ENCODE measurements around the gene GALNT7. TPM values are rescaled to one million over a fixed set of nuclear protein-coding genes. Genes with fewer than 3 reads are reported as not detected.

The GALNT7 gene
- total RNA-seq, 1 donor from 2014 or later = 26.0 TPM

- Mint-ChIP-seq H3K27ac (ENCODE audit: unreplicated experiment) (peak overlapping the region; percentile 43), H3K9me3 (ENCODE audit: low read depth) (no peaks in the 10 kb centered on the region), H3K4me1 (ENCODE audit: low read depth) (peaks cover 65% of the 10 kb centered on the region), H3K36me3 (ENCODE audit: low read depth) (no peaks in the 10 kb centered on the region), H3K4me3 (ENCODE audit: unreplicated experiment) (no peak overlapping the region), H3K27me3 (ENCODE audit: low read depth) (no peaks in the 10 kb centered on the region)
- TF ChIP-seq CTCF (IDR thresholded peaks at IDR 0.05) = no peak
- no peak for DNase-seq (ENCODE audit: low spot score)
Measured at GRCh38 chr4:173185847-173186510, 17.4 kb downstream of the GALNT7 start.

- no peaks in the 10 kb centered on the region for H3K9me3 Mint-ChIP-seq (ENCODE audit: low read depth)
- no peak for TF ChIP-seq CTCF (IDR thresholded peaks at IDR 0.05)
- H3K4me3 Mint-ChIP-seq (ENCODE audit: unreplicated experiment) = no peak overlapping the region
- H3K27me3 Mint-ChIP-seq (ENCODE audit: low read depth) = no peaks in the 10 kb centered on the region
- H3K36me3 Mint-ChIP-seq (ENCODE audit: low read depth) = no peaks in the 10 kb centered on the region
- peaks cover 57% of the 10 kb centered on the region for H3K4me1 Mint-ChIP-seq (ENCODE audit: low read depth)
- no peak overlapping the region for H3K27ac Mint-ChIP-seq (ENCODE audit: unreplicated experiment)
- DNase-seq (ENCODE audit: low spot score) = no peak
Measured at GRCh38 chr4:173187732-173188131, 19.1 kb downstream of the GALNT7 start.

GRCh38 chr4:173188648-173189047 is 20.0 kb downstream of the GALNT7 start:
- no peak overlapping the region for H3K27ac Mint-ChIP-seq (ENCODE audit: unreplicated experiment)
- H3K36me3 Mint-ChIP-seq (ENCODE audit: low read depth) = no peaks in the 10 kb centered on the region
- no peak overlapping the region for H3K4me3 Mint-ChIP-seq (ENCODE audit: unreplicated experiment)
- H3K9me3 Mint-ChIP-seq (ENCODE audit: low read depth) = no peaks in the 10 kb centered on the region
- H3K27me3 Mint-ChIP-seq (ENCODE audit: low read depth) = no peaks in the 10 kb centered on the region
- no peak for TF ChIP-seq CTCF (IDR thresholded peaks at IDR 0.05)
- DNase-seq (ENCODE audit: low spot score) = no peak
- peaks cover 51% of the 10 kb centered on the region for H3K4me1 Mint-ChIP-seq (ENCODE audit: low read depth)

- Mint-ChIP-seq H3K9me3 (ENCODE audit: low read depth) (no peaks in the 10 kb centered on the region), H3K36me3 (ENCODE audit: low read depth) (no peaks in the 10 kb centered on the region), H3K27ac (ENCODE audit: unreplicated experiment) (no peak overlapping the region), H3K27me3 (ENCODE audit: low read depth) (no peaks in the 10 kb centered on the region), H3K4me1 (ENCODE audit: low read depth) (peaks cover 51% of the 10 kb centered on the region), H3K4me3 (ENCODE audit: unreplicated experiment) (no peak overlapping the region)
- no peak for DNase-seq (ENCODE audit: low spot score)
- TF ChIP-seq CTCF (IDR thresholded peaks at IDR 0.05) = no peak
Measured at GRCh38 chr4:173189117-173189693, 20.6 kb downstream of the GALNT7 start.

GRCh38 chr4:173191623-173192041 is 23.0 kb downstream of the GALNT7 start:
- Mint-ChIP-seq H3K36me3 (ENCODE audit: low read depth) (no peaks in the 10 kb centered on the region), H3K4me3 (ENCODE audit: unreplicated experiment) (no peak overlapping the region), H3K27ac (ENCODE audit: unreplicated experiment) (no peak overlapping the region), H3K9me3 (ENCODE audit: low read depth) (no peaks in the 10 kb centered on the region), H3K27me3 (ENCODE audit: low read depth) (no peaks in the 10 kb centered on the region), H3K4me1 (ENCODE audit: low read depth) (peaks cover 43% of the 10 kb centered on the region)
- TF ChIP-seq CTCF (IDR thresholded peaks at IDR 0.05) = no peak
- DNase-seq (ENCODE audit: low spot score) = no peak
